Suprapubic skin (tissue), 4 donors: ENCODE measurements around the gene TAF11L5. TPM values are rescaled to one million over a fixed set of nuclear protein-coding genes. Genes with fewer than 3 reads are reported as not detected.
"Not testable (repeated sequence)": the region's sequence is repeated elsewhere in the genome, so short reads cannot be mapped to it uniquely, and the experiment has no call there.

Experiments
- DNase-seq, 2 donors: peaks; one replicate each; pipeline ENCODE4 v3.0.0-alpha.2; 2019; ENCODE audit warnings: low spot score in 2 of 2
- H3K27ac ChIP-seq: fragments of 200-600 bp; sonication (generic); one replicate; pipeline ENCODE4 v1.5.1; 2019
- H3K27me3 ChIP-seq: fragments of 200-600 bp; sonication (generic); one replicate; pipeline ENCODE4 v1.5.1; 2019
- H3K36me3 ChIP-seq: fragments of 200-600 bp; sonication (generic); one replicate; pipeline ENCODE4 v1.5.1; 2019
- H3K4me1 ChIP-seq: fragments of 200-600 bp; sonication (generic); one replicate; pipeline ENCODE4 v1.5.1; 2019
- H3K4me3 ChIP-seq: fragments of 200-600 bp; sonication (generic); one replicate; pipeline ENCODE4 v1.5.1; 2019; ENCODE audit warnings: mild to moderate bottlenecking
- H3K9me3 ChIP-seq: fragments of 200-600 bp; sonication (generic); one replicate; pipeline ENCODE4 v1.5.1; 2019
- EP300 ChIP-seq: sonication (generic); formaldehyde crosslinking; IDR thresholded peaks from one replicate; pipeline ENCODE4 v1.6.1; 2017; ENCODE audit warnings: antibody characterized with exemption
- POLR2A ChIP-seq, 2 donors: fragments of 450-650 bp; IDR thresholded peaks; one replicate each; pipeline ENCODE4 v1.6.1; 2017; ENCODE audit warnings: antibody characterized with exemption in 2 of 2, mild to moderate bottlenecking in 2 of 2, moderate library complexity in 2 of 2
- POLR2AphosphoS5 ChIP-seq, 3 donors: sonication (generic); formaldehyde crosslinking; IDR thresholded peaks; one replicate each; pipeline ENCODE4 v1.6.1; 2017; ENCODE audit warnings: antibody characterized with exemption in 3 of 3
- WGBS: methylation state at CpG from one replicate; pipeline ENCODE4 v1.1.5; 2018; 5-methylcytosine and 5-hydroxymethylcytosine counted together
- total RNA-seq, 4 donors: library from RNA; depleted of rRNA; stranded (reverse); fragments of >200 nt; gene quantifications; one replicate each; pipeline ENCODE4 v1.1.0, GENCODE V29; 2016
- TF ChIP-seq, protein P1 (sequence below), 2 donors: fragments of 200-600 bp in 1 of 2; fragments of 450-650 bp in 1 of 2; sonication (generic) in 1 of 2; IDR thresholded peaks; one replicate each; pipeline ENCODE4 v1.5.1; 2016 to 2019; ENCODE audit warnings: antibody characterized with exemption in 2 of 2, mild to moderate bottlenecking in 1 of 2, moderate library complexity in 1 of 2

TAF11L5 gene
- total RNA-seq, 4 donors from 2014 or later: not detected

GRCh38 chr5:17492770-17493169, 32.3 kb upstream of the TAF11L5 start:
- no peaks in the 10 kb centered on the region for H3K4me1 ChIP-seq
- no peak overlapping the region for H3K27ac ChIP-seq
- no peaks in the 10 kb centered on the region for H3K27me3 ChIP-seq
- 90% methylated on average over 3 of the region's 3 CpGs for WGBS
- H3K9me3 ChIP-seq: no peaks in the 10 kb centered on the region
- H3K36me3 ChIP-seq: no peaks in the 10 kb centered on the region
- DNase-seq: no peak
- TF ChIP-seq POLR2AphosphoS5 (IDR thresholded peaks at IDR 0.05) (no peak), EP300 (no peak), POLR2A (IDR thresholded peaks at IDR 0.05) (no peak)
- TF ChIP-seq, protein P1, sequence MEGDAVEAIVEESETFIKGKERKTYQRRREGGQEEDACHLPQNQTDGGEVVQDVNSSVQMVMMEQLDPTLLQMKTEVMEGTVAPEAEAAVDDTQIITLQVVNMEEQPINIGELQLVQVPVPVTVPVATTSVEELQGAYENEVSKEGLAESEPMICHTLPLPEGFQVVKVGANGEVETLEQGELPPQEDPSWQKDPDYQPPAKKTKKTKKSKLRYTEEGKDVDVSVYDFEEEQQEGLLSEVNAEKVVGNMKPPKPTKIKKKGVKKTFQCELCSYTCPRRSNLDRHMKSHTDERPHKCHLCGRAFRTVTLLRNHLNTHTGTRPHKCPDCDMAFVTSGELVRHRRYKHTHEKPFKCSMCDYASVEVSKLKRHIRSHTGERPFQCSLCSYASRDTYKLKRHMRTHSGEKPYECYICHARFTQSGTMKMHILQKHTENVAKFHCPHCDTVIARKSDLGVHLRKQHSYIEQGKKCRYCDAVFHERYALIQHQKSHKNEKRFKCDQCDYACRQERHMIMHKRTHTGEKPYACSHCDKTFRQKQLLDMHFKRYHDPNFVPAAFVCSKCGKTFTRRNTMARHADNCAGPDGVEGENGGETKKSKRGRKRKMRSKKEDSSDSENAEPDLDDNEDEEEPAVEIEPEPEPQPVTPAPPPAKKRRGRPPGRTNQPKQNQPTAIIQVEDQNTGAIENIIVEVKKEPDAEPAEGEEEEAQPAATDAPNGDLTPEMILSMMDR (IDR thresholded peaks at IDR 0.05): no peak
- H3K4me3 ChIP-seq: no peak overlapping the region

GRCh38 chr5:17497446-17497845, 27.6 kb upstream of the TAF11L5 start:
- TF ChIP-seq EP300 (no peak), POLR2AphosphoS5 (IDR thresholded peaks at IDR 0.05) (no peak), POLR2A (IDR thresholded peaks at IDR 0.05) (no peak)
- TF ChIP-seq, protein P1 (IDR thresholded peaks at IDR 0.05): no peak

GRCh38 chr5:17497931-17498330, 27.1 kb upstream of the TAF11L5 start, which contains the start of gene TAF11L2:
TSS of gene TAF11L2 (plus strand) at chr5:17498231.
- WGBS: 92% methylated on average over 8 of the region's 8 CpGs
- H3K9me3 ChIP-seq, H3K4me3 ChIP-seq, H3K36me3 ChIP-seq, DNase-seq, H3K27me3 ChIP-seq, H3K4me1 ChIP-seq, H3K27ac ChIP-seq: not testable (repeated sequence)

More at GRCh38 chr5:17497446-17497845, 27.6 kb upstream of the TAF11L5 start:
- no peaks in the 10 kb centered on the region for H3K4me1 ChIP-seq
- no peak overlapping the region for H3K4me3 ChIP-seq
- 88% methylated on average over 4 of the region's 4 CpGs for WGBS
- no peaks in the 10 kb centered on the region for H3K27me3 ChIP-seq
- H3K36me3 ChIP-seq: no peaks in the 10 kb centered on the region
- H3K9me3 ChIP-seq: no peaks in the 10 kb centered on the region
- DNase-seq: no peak
- no peak overlapping the region for H3K27ac ChIP-seq

- H3K9me3 ChIP-seq: no peaks in the 10 kb centered on the region
- 94% methylated on average over 11 of the region's 17 CpGs for WGBS
- H3K27ac ChIP-seq: no peak overlapping the region
- TF ChIP-seq EP300 (no peak), POLR2A (IDR thresholded peaks at IDR 0.05) (no peak), POLR2AphosphoS5 (IDR thresholded peaks at IDR 0.05) (no peak)
- TF ChIP-seq, protein P1 (IDR thresholded peaks at IDR 0.05): no peak
- H3K4me1 ChIP-seq: no peaks in the 10 kb centered on the region
- H3K36me3 ChIP-seq: no peaks in the 10 kb centered on the region
- H3K27me3 ChIP-seq: no peaks in the 10 kb centered on the region
- no peak for DNase-seq
- H3K4me3 ChIP-seq: no peak overlapping the region
Observed at GRCh38 chr5:17511775-17512325, 13.2 kb upstream of the TAF11L5 start.

- not testable (repeated sequence) for H3K27me3 ChIP-seq, DNase-seq, H3K4me3 ChIP-seq, H3K4me1 ChIP-seq, H3K9me3 ChIP-seq, H3K36me3 ChIP-seq, H3K27ac ChIP-seq
- 85% methylated on average over 9 of the region's 12 CpGs for WGBS
Observed at GRCh38 chr5:17517526-17517925, 7.5 kb upstream of the TAF11L5 start.

DNA sequence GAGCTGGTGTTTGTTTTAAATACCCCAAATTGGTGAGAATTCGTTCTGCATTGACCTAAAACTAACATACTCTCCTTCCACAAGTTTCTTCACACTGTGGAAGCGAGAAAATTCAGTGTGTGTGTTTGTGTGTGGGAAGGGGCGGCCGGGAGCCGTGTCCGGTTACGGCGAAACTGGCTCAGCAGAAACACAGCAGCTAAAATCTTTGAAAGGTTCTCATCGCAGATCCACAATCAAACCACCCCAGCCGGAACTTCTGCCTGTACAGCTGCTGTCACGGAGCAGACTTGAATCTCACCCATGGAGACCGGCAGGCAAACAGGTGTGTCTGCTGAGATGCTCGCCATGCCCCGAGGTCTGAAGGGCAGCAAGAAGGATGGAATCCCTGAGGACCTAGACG, 7.0 kb upstream of the TAF11L5 start, which contains the start of gene TAF11L3:
TSS of gene TAF11L3 (plus strand) at position 301 of the 400 bp plus-strand sequence.
- no CpG with 5 or more reads among the region's 15 CpGs for WGBS
- not testable (repeated sequence) for H3K4me1 ChIP-seq, H3K36me3 ChIP-seq, DNase-seq, H3K27me3 ChIP-seq, H3K9me3 ChIP-seq, H3K4me3 ChIP-seq, H3K27ac ChIP-seq

- H3K27me3 ChIP-seq, H3K4me1 ChIP-seq, H3K4me3 ChIP-seq, DNase-seq, H3K9me3 ChIP-seq, H3K36me3 ChIP-seq, H3K27ac ChIP-seq: not testable (repeated sequence)
- WGBS: 96% methylated on average over 9 of the region's 14 CpGs
Observed at GRCh38 chr5:17519508-17519907, 5.5 kb upstream of the TAF11L5 start.

GRCh38 chr5:17521501-17521900, 3.5 kb upstream of the TAF11L5 start, which contains the start of gene TAF11L4:
TSS of gene TAF11L4 (plus strand) at chr5:17521801.
- not testable (repeated sequence) for H3K27me3 ChIP-seq, H3K9me3 ChIP-seq, H3K4me1 ChIP-seq, H3K36me3 ChIP-seq, H3K4me3 ChIP-seq, DNase-seq, H3K27ac ChIP-seq
- WGBS: no CpG with 5 or more reads among the region's 15 CpGs

- not testable (repeated sequence) for H3K9me3 ChIP-seq, H3K36me3 ChIP-seq, H3K4me1 ChIP-seq, H3K27me3 ChIP-seq, H3K4me3 ChIP-seq, H3K27ac ChIP-seq
- DNase-seq: peak; percentile 77 to 94
- WGBS: 92% methylated on average over 17 of the region's 17 CpGs
Observed at GRCh38 chr5:17526504-17526903, 1.5 kb downstream of the TAF11L5 start.

DNA sequence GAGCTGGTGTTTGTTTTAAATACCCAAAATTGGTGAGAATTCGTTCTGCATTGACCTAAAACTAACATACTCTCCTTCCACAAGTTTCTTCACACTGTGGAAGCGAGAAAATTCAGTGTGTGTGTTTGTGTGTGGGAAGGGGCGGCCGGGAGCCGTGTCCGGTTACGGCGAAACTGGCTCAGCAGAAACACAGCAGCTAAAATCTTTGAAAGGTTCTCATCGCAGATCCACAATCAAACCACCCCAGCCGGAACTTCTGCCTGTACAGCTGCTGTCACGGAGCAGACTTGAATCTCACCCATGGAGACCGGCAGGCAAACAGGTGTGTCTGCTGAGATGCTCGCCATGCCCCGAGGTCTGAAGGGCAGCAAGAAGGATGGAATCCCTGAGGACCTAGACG, 3.3 kb downstream of the TAF11L5 start, which contains the start of gene TAF11L6:
TSS of gene TAF11L6 (plus strand) at position 301 of the 400 bp plus-strand sequence.
- not testable (repeated sequence) for H3K36me3 ChIP-seq, H3K4me3 ChIP-seq, DNase-seq, H3K9me3 ChIP-seq, H3K27me3 ChIP-seq, H3K27ac ChIP-seq, H3K4me1 ChIP-seq
- no CpG with 5 or more reads among the region's 15 CpGs for WGBS
